HepG2 (cell line): ENCODE data around the gene POLN. TPM values are rescaled to one million over a fixed set of nuclear protein-coding genes. Genes with fewer than 3 reads are reported as not detected.

Experiments used
- ARHGAP35 ChIP-seq: sonication (generic); formaldehyde crosslinking; IDR thresholded peaks from 2 replicates; pipeline ENCODE4 v1.9.0; 2022; ENCODE audit warnings: mild to moderate bottlenecking, inconsistent platforms, moderate library complexity, missing genetic modification reagents, borderline replicate concordance
- ATF7 ChIP-seq, 2 experiments: fragments of 450-650 bp in 1 of 2; sonication (generic) in 1 of 2; formaldehyde crosslinking in 1 of 2; IDR thresholded peaks; 2 replicates each; pipeline versions ENCODE4 v1.4.0 to v1.6.1; 2016 to 2020; ENCODE audit warnings: antibody characterized with exemption in 1 of 2, mild to moderate bottlenecking in 1 of 2, missing genetic modification reagents in 1 of 2
- GABPA ChIP-seq, 2 experiments: IDR thresholded peaks; 2 replicates each; pipeline ENCODE4 v1.6.1; 2011 to 2016; ENCODE audit warnings: low read depth in 2 of 2, low read length in 1 of 2, missing biosample characterization in 1 of 2, missing genetic modification characterization in 1 of 2
- GATAD2A ChIP-seq: IDR thresholded peaks from 2 replicates; pipeline ENCODE4 v1.6.1; 2016
- HNRNPL ChIP-seq: fragments of 200-400 bp; formaldehyde crosslinking; IDR thresholded peaks from 2 replicates; pipeline ENCODE4 v1.6.1; 2017; ENCODE audit warnings: mild to moderate bottlenecking, low read depth, low read length
- MTA1 ChIP-seq: sonication (generic); formaldehyde crosslinking; IDR thresholded peaks from 2 replicates; pipeline ENCODE4 v1.4.0; 2020; ENCODE audit warnings: missing genetic modification reagents, mild to moderate bottlenecking, borderline replicate concordance
- NCOA2 ChIP-seq: sonication (generic); formaldehyde crosslinking; IDR thresholded peaks from 2 replicates; pipeline ENCODE4 v1.8.0; 2022; ENCODE audit warnings: inconsistent platforms
- NR2F1 ChIP-seq, 2 experiments: fragments of 450-650 bp in 1 of 2; formaldehyde crosslinking in 1 of 2; IDR thresholded peaks; 2 replicates each; pipeline versions ENCODE4 v1.5.0 to v1.6.1; 2016 to 2020; ENCODE audit warnings: mild to moderate bottlenecking in 1 of 2, missing compliant biosample characterization in 1 of 2, missing genetic modification reagents in 1 of 2, moderate library complexity in 1 of 2
- SOX5 ChIP-seq: IDR thresholded peaks from 2 replicates; pipeline ENCODE4 v1.6.1; 2016; ENCODE audit warnings: borderline replicate concordance
- TGIF2 ChIP-seq: IDR thresholded peaks from 2 replicates; pipeline ENCODE4 v1.6.1; 2016; ENCODE audit warnings: control low read depth, missing compliant biosample characterization
- XBP1 ChIP-seq: sonication (generic); formaldehyde crosslinking; IDR thresholded peaks from 2 replicates; pipeline ENCODE4 v1.5.0; 2020; ENCODE audit warnings: missing genetic modification reagents
- ZBTB39 ChIP-seq: sonication (generic); formaldehyde crosslinking; IDR thresholded peaks from 2 replicates; pipeline ENCODE4 v1.5.0; 2020; ENCODE audit warnings: missing genetic modification reagents
- ZBTB46 ChIP-seq: sonication (generic); formaldehyde crosslinking; IDR thresholded peaks from 2 replicates; pipeline ENCODE4 v1.4.0; 2020; ENCODE audit warnings: mild to moderate bottlenecking, missing genetic modification reagents, borderline replicate concordance
- ZNF263 ChIP-seq: sonication (generic); formaldehyde crosslinking; IDR thresholded peaks from 2 replicates; pipeline ENCODE4 v1.4.0; 2020; ENCODE audit warnings: missing genetic modification reagents
- ZNF468 ChIP-seq: sonication (generic); formaldehyde crosslinking; IDR thresholded peaks from 2 replicates; pipeline ENCODE4 v1.8.0; 2022; ENCODE audit warnings: mild to moderate bottlenecking, moderate library complexity, missing genetic modification reagents
- ZNF83 ChIP-seq: sonication (generic); formaldehyde crosslinking; IDR thresholded peaks from 2 replicates; pipeline ENCODE4 v1.4.0; 2020; ENCODE audit warnings: missing genetic modification reagents, mild to moderate bottlenecking, borderline replicate concordance
- ZNF891 ChIP-seq: sonication (generic); formaldehyde crosslinking; IDR thresholded peaks from 2 replicates; pipeline ENCODE4 v1.5.0; 2020; ENCODE audit warnings: mild to moderate bottlenecking, missing genetic modification reagents
- polyA plus RNA-seq, 8 experiments: library from polyadenylated mRNA; depleted of rRNA in 3 of 8; stranded (reverse) in 7 of 8; unstranded in 1 of 8; fragments of >200 nt; fragmentation: Illumina TruSeq in 4 of 8; extraction: Trizol in 4 of 8; gene quantifications; 2 replicates each; pipeline versions ENCODE4 v1.2.1 to v1.2.3, GENCODE V29; 2011 to 2016; ENCODE audit warnings: low read depth in 4 of 8, missing spikeins in 1 of 8, mixed read lengths in 1 of 8; ENCODE audit not compliant: insufficient read depth in 1 of 8
- total RNA-seq, 5 experiments: library from RNA; depleted of rRNA; stranded (reverse); fragments of >200 nt; fragmentation: Illumina TruSeq; extraction: Trizol; gene quantifications; 2 replicates each; pipeline ENCODE4 v1.2.3, GENCODE V29; 2016; ENCODE audit warnings: low read depth in 1 of 5
- TF ChIP-seq, protein P1 (sequence below): sonication (generic); formaldehyde crosslinking; IDR thresholded peaks from 2 replicates; pipeline ENCODE4 v1.4.0; 2020; ENCODE audit warnings: mild to moderate bottlenecking, missing genetic modification reagents
- TF ChIP-seq, protein P2 (sequence below): sonication (generic); formaldehyde crosslinking; IDR thresholded peaks from 2 replicates; pipeline ENCODE4 v1.4.0; 2020; ENCODE audit warnings: missing genetic modification reagents

The POLN gene
- total and polyA plus RNA-seq, 2 of the 13 experiments (the other 11 are each of a cell fraction or from before 2014, with no cell fraction given) = 0.93 to 1.5 TPM

GRCh38 chr4:2075987-2076907 lies 165.7 kb downstream of the POLN start (continued):
- TF ChIP-seq GABPA (IDR thresholded peaks at IDR 0.05; ENCODE audit: low read depth, low read length) (no peak), GABPA (CRISPR knock-in tag; IDR thresholded peaks at IDR 0.05; ENCODE audit: low read depth) (peak; percentile 47), HNRNPL (peak; percentile 99), ZNF891 (CRISPR knock-in tag) (no peak; the same call in 1 of the 2 replicates), ZNF263 (CRISPR knock-in tag) (no peak), ATF7 (IDR thresholded peaks at IDR 0.05) (no peak), ATF7 (CRISPR knock-in tag; IDR thresholded peaks at IDR 0.05) (0 out of 2 replicates have a peak, but pooled peaks have one; percentile 22), GATAD2A (CRISPR knock-in tag) (peak; percentile 41), TGIF2 (no peak), ZBTB46 (CRISPR knock-in tag) (no peak), ZNF83 (CRISPR knock-in tag) (no peak), NCOA2 (CRISPR knock-in tag) (peak; percentile 60), XBP1 (no peak), NR2F1 (CRISPR knock-in tag; IDR thresholded peaks at IDR 0.05) (no peak), MTA1 (peak; percentile 65; the same call in 1 of the 2 replicates), SOX5 (peak; percentile 39; the same call in 1 of the 2 replicates), ZNF468 (CRISPR knock-in tag) (no peak), ZBTB39 (CRISPR knock-in tag) (no peak), ARHGAP35 (no peak)
- TF ChIP-seq, protein P1, sequence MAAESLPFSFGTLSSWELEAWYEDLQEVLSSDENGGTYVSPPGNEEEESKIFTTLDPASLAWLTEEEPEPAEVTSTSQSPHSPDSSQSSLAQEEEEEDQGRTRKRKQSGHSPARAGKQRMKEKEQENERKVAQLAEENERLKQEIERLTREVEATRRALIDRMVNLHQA (CRISPR knock-in tag) = no peak
- TF ChIP-seq, protein P2, sequence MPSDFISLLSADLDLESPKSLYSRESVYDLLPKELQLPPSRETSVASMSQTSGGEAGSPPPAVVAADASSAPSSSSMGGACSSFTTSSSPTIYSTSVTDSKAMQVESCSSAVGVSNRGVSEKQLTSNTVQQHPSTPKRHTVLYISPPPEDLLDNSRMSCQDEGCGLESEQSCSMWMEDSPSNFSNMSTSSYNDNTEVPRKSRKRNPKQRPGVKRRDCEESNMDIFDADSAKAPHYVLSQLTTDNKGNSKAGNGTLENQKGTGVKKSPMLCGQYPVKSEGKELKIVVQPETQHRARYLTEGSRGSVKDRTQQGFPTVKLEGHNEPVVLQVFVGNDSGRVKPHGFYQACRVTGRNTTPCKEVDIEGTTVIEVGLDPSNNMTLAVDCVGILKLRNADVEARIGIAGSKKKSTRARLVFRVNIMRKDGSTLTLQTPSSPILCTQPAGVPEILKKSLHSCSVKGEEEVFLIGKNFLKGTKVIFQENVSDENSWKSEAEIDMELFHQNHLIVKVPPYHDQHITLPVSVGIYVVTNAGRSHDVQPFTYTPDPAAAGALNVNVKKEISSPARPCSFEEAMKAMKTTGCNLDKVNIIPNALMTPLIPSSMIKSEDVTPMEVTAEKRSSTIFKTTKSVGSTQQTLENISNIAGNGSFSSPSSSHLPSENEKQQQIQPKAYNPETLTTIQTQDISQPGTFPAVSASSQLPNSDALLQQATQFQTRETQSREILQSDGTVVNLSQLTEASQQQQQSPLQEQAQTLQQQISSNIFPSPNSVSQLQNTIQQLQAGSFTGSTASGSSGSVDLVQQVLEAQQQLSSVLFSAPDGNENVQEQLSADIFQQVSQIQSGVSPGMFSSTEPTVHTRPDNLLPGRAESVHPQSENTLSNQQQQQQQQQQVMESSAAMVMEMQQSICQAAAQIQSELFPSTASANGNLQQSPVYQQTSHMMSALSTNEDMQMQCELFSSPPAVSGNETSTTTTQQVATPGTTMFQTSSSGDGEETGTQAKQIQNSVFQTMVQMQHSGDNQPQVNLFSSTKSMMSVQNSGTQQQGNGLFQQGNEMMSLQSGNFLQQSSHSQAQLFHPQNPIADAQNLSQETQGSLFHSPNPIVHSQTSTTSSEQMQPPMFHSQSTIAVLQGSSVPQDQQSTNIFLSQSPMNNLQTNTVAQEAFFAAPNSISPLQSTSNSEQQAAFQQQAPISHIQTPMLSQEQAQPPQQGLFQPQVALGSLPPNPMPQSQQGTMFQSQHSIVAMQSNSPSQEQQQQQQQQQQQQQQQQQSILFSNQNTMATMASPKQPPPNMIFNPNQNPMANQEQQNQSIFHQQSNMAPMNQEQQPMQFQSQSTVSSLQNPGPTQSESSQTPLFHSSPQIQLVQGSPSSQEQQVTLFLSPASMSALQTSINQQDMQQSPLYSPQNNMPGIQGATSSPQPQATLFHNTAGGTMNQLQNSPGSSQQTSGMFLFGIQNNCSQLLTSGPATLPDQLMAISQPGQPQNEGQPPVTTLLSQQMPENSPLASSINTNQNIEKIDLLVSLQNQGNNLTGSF = no peak
